ENCODE measurements around the gene PSKH1.

GRCh38 chr16:67888331-67888730, 4.7 kb upstream of the PSKH1 start:
- TF ChIP-seq CTCF (IDR thresholded peaks at IDR 0.05; ENCODE audit: low read depth, low read length, poor library complexity, severe bottlenecking) (no peak), EZH2phosphoT487 (IDR thresholded peaks at IDR 0.05; ENCODE audit: borderline replicate concordance, low read length) (no peak)

All from DOHH2 (cell line).